Natural killer cell treated with Interleukin-12 subunit alpha and Interleukin-12 subunit beta and Interleukin-15 and Interleukin-18, amount 100 ng/mL, for 72 hours (primary cell): ENCODE results near the gene MALL. TPM values are rescaled to one million over a fixed set of nuclear protein-coding genes. Genes with fewer than 3 reads are reported as not detected.
"Not testable (repeated sequence)": the region's sequence is repeated elsewhere in the genome, so short reads cannot be mapped to it uniquely, and the experiment has no call there.

ENCODE experiments used
- ATAC-seq, 2 donors: fragments of 150-1000 bp; cut with Tn5 transposase in 1 of 2; sonication (Bioruptor Pico), chemical (Tn5 transposase) in 1 of 2; 2 replicates each; pipeline ENCODE4 v1.10.0; 2021
- DNase-seq: peaks from one replicate; pipeline ENCODE4 v3.0.0; 2022; ENCODE audit warnings: low spot score
- H3K27ac Mint-ChIP-seq, 2 donors: 1 replicate in 1 of 2; 2 replicates in 1 of 2; pipeline ENCODE4 v1.8.0; 2022; ENCODE audit warnings: mixed read lengths in 2 of 2, mild to moderate bottlenecking in 1 of 2, moderate library complexity in 1 of 2
- H3K27me3 Mint-ChIP-seq, 2 donors: 1 replicate in 1 of 2; 2 replicates in 1 of 2; pipeline ENCODE4 v1.8.0; 2022; ENCODE audit warnings: mixed read lengths in 2 of 2
- H3K36me3 Mint-ChIP-seq: one replicate; pipeline ENCODE4 v1.8.0; 2022; ENCODE audit warnings: mixed read lengths
- H3K4me1 Mint-ChIP-seq, 2 donors: 1 replicate in 1 of 2; 2 replicates in 1 of 2; pipeline ENCODE4 v1.8.0; 2022; ENCODE audit warnings: low read depth in 2 of 2, mixed read lengths in 2 of 2, mild to moderate bottlenecking in 1 of 2
- H3K4me3 Mint-ChIP-seq: one replicate; pipeline ENCODE4 v1.8.0; 2022; ENCODE audit warnings: mixed read lengths
- H3K9me3 Mint-ChIP-seq: 2 replicates; pipeline ENCODE4 v1.8.0; 2022; ENCODE audit warnings: mixed read lengths
- total RNA-seq, 2 donors: library from RNA; stranded (reverse); gene quantifications; one replicate each; pipeline ENCODE4 v1.2.3, GENCODE V29; 2022

The MALL gene
- total RNA-seq, 2 donors from 2014 or later: not detected

- H3K27me3 Mint-ChIP-seq, DNase-seq, H3K27ac Mint-ChIP-seq, ATAC-seq, H3K36me3 Mint-ChIP-seq, H3K4me3 Mint-ChIP-seq, H3K9me3 Mint-ChIP-seq, H3K4me1 Mint-ChIP-seq: not testable (repeated sequence)
These were observed 55.8 kb downstream of the MALL start for GRCh38 chr2:110059694-110060358.

- not testable (repeated sequence) for H3K4me1 Mint-ChIP-seq, H3K9me3 Mint-ChIP-seq, H3K4me3 Mint-ChIP-seq, H3K27me3 Mint-ChIP-seq, ATAC-seq, H3K27ac Mint-ChIP-seq, H3K36me3 Mint-ChIP-seq, DNase-seq
These were observed 56.5 kb downstream of the MALL start for GRCh38 chr2:110059009-110059693.

DNA sequence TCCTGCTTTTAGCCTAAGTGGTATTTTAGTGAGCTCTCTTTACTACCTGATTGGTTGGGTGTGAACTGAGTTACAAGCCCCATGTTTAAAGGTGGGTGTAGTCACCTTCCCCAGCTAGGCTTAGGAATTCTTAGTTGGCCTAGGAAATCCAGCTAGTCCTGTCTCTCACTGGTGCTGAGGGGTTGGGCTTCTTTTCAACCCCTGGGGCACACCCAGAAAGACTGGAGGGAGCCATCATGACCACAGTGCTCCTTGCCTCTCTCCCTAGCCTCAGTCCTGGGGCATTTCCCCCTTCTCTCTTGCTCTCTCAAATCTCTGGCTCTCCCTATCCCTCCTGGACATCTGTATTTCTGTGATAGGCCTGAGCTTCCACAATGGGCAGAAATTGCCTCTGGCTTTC, 57.6 kb downstream of the MALL start:
- H3K9me3 Mint-ChIP-seq, H3K4me3 Mint-ChIP-seq, H3K27me3 Mint-ChIP-seq, H3K27ac Mint-ChIP-seq, ATAC-seq, H3K36me3 Mint-ChIP-seq, DNase-seq, H3K4me1 Mint-ChIP-seq: not testable (repeated sequence)

DNA sequence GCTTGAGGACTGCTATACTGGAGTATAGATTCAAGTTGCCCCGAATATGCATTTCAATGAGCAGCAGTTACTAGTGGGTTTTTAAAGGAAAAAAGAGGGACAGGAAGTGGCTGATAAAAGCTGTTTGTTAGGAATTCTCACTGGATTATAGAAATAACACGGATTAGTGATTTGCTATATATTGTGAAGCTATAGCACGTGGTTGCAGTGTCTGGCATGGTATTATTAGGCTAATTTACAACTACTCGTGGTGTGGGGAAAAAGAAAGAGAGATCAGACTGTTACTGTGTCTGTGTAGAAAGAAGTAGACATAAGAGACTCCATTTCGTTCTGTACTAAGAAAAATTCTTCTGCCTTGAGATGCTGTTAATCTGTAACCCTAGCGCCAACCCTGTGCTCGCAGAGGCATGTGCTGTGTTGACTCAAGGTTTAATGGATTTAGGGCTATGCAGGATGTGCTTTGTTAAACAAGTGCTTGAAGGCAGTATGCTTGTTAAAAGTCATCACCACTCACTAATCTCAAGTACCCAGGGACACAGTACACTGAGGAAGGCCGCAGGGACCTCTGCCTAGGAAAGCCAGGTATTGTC, 59.7 kb downstream of the MALL start:
- not testable (repeated sequence) for ATAC-seq, DNase-seq, H3K27ac Mint-ChIP-seq, H3K27me3 Mint-ChIP-seq, H3K9me3 Mint-ChIP-seq, H3K36me3 Mint-ChIP-seq, H3K4me3 Mint-ChIP-seq, H3K4me1 Mint-ChIP-seq

DNA sequence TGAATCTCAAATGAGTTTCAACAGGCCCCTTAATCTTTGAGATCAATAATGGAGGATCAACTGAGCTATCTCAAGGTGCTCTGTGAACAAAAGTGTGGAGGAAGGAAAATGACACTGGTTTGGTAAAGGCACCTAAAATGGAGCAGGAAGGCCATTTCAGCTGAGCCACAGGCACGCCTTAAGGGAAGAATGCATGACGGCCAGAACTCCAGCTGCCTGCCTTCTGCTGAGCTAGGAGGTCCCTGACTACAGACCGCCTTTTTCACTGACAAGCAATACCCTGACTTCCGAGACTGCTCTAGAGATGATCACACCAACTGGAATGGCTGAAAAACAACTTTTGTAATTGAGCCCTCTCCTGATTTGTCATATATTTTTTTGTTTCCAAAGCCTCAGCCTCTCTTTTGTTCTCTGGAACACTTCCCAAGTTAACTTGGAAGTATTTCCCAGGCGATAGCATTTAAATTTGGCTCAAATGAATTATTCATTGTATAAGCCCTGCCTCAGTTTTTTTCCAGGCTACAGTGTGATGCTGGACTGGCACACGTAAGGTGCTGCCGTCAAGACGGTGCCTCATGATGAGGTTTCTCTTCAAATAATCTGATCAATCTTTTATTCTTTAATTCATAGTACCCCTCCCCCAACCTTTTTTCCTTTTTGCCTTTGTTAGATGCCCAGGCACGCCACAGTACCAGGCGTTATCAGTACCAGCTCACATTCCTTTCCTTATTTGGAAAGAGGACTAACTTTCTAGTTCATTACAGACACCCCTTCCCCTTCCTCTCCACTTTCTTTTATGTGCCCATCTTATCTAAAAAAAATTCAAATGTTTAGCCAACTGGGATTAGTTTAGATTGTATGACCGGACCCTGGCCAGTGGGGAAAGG, 60.9 kb downstream of the MALL start:
- not testable (repeated sequence) for H3K4me1 Mint-ChIP-seq, H3K9me3 Mint-ChIP-seq, H3K27me3 Mint-ChIP-seq, ATAC-seq, H3K4me3 Mint-ChIP-seq, H3K27ac Mint-ChIP-seq, H3K36me3 Mint-ChIP-seq
- DNase-seq: peak; percentile 15

- not testable (repeated sequence) for H3K4me1 Mint-ChIP-seq, DNase-seq, ATAC-seq, H3K27me3 Mint-ChIP-seq, H3K9me3 Mint-ChIP-seq, H3K4me3 Mint-ChIP-seq, H3K36me3 Mint-ChIP-seq, H3K27ac Mint-ChIP-seq
These were observed 61.9 kb downstream of the MALL start for GRCh38 chr2:110053688-110054087.

DNA sequence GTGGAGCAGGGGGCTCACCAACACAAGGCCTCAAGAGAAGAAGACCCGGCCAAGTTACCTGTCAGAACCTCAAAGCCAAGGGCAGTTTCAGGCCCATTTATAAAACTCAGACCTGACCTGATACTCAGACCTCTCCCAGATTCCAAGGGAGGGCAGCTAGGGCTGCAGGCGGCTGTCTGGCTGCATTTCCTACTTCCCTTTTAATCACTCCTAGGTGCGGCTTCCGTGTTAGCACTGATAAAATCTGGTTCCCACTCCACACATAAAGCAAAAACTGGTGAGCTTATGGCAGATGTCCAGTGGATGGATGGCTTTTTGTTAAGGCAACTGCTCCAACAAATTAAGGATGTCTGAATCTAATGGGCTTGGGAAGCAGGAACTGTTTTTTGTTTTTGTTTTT, 63.5 kb downstream of the MALL start:
- H3K4me3 Mint-ChIP-seq, H3K36me3 Mint-ChIP-seq, H3K4me1 Mint-ChIP-seq, H3K27ac Mint-ChIP-seq, H3K9me3 Mint-ChIP-seq, DNase-seq, H3K27me3 Mint-ChIP-seq, ATAC-seq: not testable (repeated sequence)

DNA sequence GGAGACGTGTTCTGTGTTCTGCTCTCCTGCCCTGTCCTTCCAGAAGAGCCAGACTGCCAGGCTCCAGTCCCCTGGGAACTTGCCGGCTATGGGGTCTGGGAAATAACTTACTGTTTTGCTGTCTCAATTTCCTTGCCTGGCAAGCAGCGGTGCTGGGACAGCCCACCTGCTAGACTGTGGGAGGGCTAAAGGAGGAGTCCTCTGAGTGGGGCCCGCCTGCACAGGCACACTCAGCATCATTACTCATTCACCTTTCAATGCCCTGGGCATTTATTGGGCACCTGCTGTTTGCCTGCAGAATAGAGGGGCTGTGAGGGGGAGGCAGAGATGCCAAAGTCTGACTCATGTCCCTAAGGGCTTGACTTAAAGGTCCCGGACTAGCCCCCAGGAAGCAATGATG, 65.4 kb downstream of the MALL start:
- not testable (repeated sequence) for H3K27ac Mint-ChIP-seq, H3K36me3 Mint-ChIP-seq, H3K27me3 Mint-ChIP-seq, DNase-seq, ATAC-seq, H3K4me1 Mint-ChIP-seq, H3K4me3 Mint-ChIP-seq, H3K9me3 Mint-ChIP-seq

DNA sequence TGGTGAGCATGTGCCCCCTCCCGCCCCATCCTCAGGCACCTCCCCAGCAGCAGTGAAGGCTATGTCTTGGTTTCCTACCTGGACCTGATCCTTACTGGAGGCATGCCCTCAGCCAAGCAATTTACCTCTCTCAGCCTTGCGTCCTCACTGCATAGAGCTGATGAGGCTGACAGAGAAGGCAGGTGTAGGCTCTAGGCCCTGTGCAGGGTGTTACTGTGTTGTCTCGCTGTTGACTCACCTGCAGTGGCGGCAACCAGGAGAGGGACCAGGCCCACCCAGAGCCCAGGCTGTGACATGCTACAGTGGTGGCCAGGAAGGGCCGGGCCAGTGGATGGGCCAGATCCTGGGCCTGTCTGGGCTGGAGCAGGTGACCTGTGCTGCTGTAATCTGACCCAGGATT, 65.9 kb downstream of the MALL start:
- peak in 1 of 2 donors; percentile 23 for ATAC-seq
- not testable (repeated sequence) for H3K27me3 Mint-ChIP-seq, H3K9me3 Mint-ChIP-seq, H3K4me1 Mint-ChIP-seq, H3K27ac Mint-ChIP-seq, H3K4me3 Mint-ChIP-seq, H3K36me3 Mint-ChIP-seq
- peak; percentile 18 for DNase-seq

DNA sequence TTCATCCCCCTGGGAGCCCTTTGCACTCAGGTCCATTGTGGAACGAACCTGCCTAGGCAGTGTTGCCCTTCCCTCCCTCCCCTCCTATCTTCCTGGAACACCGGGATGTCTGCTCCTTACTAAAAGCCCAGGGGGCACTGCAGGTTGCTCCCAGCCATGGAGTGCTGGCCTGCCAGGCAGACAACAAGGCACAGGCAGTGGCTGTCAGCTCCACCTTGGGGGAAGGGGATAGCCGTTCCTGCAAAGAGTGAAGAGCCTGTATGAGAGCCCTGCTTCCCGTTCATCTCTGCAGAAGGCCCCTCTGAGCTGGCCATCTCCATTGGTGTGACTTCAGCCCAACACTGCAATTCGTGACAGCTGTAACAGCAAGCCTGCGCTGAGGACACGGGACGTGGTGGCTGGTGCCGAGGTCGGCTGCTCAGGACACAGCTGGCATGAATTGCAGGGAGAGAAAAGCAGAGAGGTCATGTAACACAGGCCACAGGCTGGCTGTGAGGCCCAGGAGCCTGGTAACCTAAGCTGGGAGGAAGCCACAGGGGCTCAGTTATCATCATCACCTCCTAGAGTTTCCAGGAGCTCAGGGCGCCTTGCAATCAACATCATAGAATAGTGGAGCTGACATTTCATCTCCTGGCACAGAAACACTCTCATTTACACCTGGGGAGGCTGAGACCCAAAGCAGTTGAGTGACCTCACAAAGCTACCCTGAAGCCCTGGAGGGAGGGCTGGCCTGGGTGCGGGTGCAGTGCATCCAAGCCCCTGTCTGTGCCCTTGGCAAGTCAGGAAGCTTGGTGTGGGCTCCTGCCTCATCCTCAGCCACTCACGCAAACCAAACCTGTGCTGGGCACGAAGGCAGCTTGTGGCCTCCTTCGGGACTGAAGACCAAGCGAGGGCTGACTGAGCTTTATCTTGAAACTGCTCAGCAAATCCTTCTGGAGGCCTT, 67.1 kb downstream of the MALL start:
- not testable (repeated sequence) for H3K27ac Mint-ChIP-seq, H3K4me1 Mint-ChIP-seq, H3K9me3 Mint-ChIP-seq, DNase-seq, H3K36me3 Mint-ChIP-seq, H3K4me3 Mint-ChIP-seq, H3K27me3 Mint-ChIP-seq
- peak in 1 of 2 donors; percentile 51 for ATAC-seq

- ATAC-seq, H3K36me3 Mint-ChIP-seq, H3K27ac Mint-ChIP-seq, H3K4me3 Mint-ChIP-seq, H3K4me1 Mint-ChIP-seq, H3K27me3 Mint-ChIP-seq, DNase-seq, H3K9me3 Mint-ChIP-seq: not testable (repeated sequence)
These were observed 68.4 kb downstream of the MALL start for GRCh38 chr2:110047225-110047624.

GRCh38 chr2:110041941-110042660, 73.5 kb downstream of the MALL start:
- H3K9me3 Mint-ChIP-seq, H3K36me3 Mint-ChIP-seq, H3K4me3 Mint-ChIP-seq, H3K27ac Mint-ChIP-seq, DNase-seq, H3K4me1 Mint-ChIP-seq, H3K27me3 Mint-ChIP-seq: not testable (repeated sequence)
- peak in 1 of 2 donors; percentile 41 for ATAC-seq
